HG02588 (cell line): ENCODE measurements around the gene DRAXIN.
A peak's percentile ranks its signal among the peaks of the same experiment; 100 is the strongest.

Source experiments
- ATAC-seq: cut with Tn5 transposase; IDR thresholded peaks from one replicate; pipeline ENCODE4 v1.9.1; 2021; ENCODE audit warnings: mild to moderate bottlenecking, moderate library complexity; ENCODE audit not compliant: unreplicated experiment

Gene DRAXIN

GRCh38 chr1:11735854-11736745, 44.6 kb downstream of the DRAXIN start, which contains the start of gene AGTRAP:
TSS of gene AGTRAP (plus strand) at chr1:11736136. CDS start at chr1:11736209, 73 bp downstream.
- peak; percentile 50 for ATAC-seq

GRCh38 chr1:11736746-11737639, 45.5 kb downstream of the DRAXIN start:
- ATAC-seq, result no peak

GRCh38 chr1:11738096-11738495, 46.6 kb downstream of the DRAXIN start:
- ATAC-seq, result no peak

- ATAC-seq, result no peak
These were observed 47.3 kb downstream of the DRAXIN start for GRCh38 chr1:11738783-11739182.

GRCh38 chr1:11740258-11741192, 49.0 kb downstream of the DRAXIN start:
- ATAC-seq, result no peak

GRCh38 chr1:11741482-11741881, 50.0 kb downstream of the DRAXIN start:
- ATAC-seq, result no peak

GRCh38 chr1:11741919-11742558, 50.5 kb downstream of the DRAXIN start:
- no peak for ATAC-seq

- no peak for ATAC-seq
These were observed 52.8 kb downstream of the DRAXIN start for GRCh38 chr1:11744287-11744686.

GRCh38 chr1:11746092-11746491, 54.6 kb downstream of the DRAXIN start:
- no peak for ATAC-seq

- ATAC-seq, result no peak
These were observed 55.4 kb downstream of the DRAXIN start for GRCh38 chr1:11746795-11747487.

GRCh38 chr1:11748294-11749202, 57.0 kb downstream of the DRAXIN start:
- no peak for ATAC-seq

GRCh38 chr1:11749203-11749689, 57.7 kb downstream of the DRAXIN start:
- no peak for ATAC-seq

- ATAC-seq, result no peak
These were observed 58.5 kb downstream of the DRAXIN start for GRCh38 chr1:11749996-11750395.

- no peak for ATAC-seq
These were observed 59.6 kb downstream of the DRAXIN start for GRCh38 chr1:11751087-11751486.

- ATAC-seq, result no peak
These were observed 61.0 kb downstream of the DRAXIN start for GRCh38 chr1:11752359-11753088.

GRCh38 chr1:11753555-11754208, 62.2 kb downstream of the DRAXIN start:
- ATAC-seq, result no peak

GRCh38 chr1:11757047-11757446, 65.5 kb downstream of the DRAXIN start:
- ATAC-seq, result no peak
